Hepatocyte (in vitro differentiated cells): ENCODE measurements around the gene CABYR.

ENCODE experiments used
- CTCF ChIP-seq: fragments of 200-600 bp; sonication (generic); IDR thresholded peaks from 2 replicates; pipeline ENCODE4 v1.5.1; 2016; ENCODE audit warnings: antibody characterized with exemption, mild to moderate bottlenecking; ENCODE audit not compliant: poor library complexity
- EZH2 ChIP-seq: fragments of 200-600 bp; sonication (generic); IDR thresholded peaks from 2 replicates; pipeline ENCODE4 v1.6.1; 2016; ENCODE audit warnings: antibody characterized with exemption, mild to moderate bottlenecking, borderline replicate concordance

GRCh38 chr18:24185805-24186204 is 46.9 kb downstream of the CABYR start:
- TF ChIP-seq CTCF (no peak), EZH2 (no peak)
